ENCODE data around the gene FCRLB.

FCRLB gene

DNA sequence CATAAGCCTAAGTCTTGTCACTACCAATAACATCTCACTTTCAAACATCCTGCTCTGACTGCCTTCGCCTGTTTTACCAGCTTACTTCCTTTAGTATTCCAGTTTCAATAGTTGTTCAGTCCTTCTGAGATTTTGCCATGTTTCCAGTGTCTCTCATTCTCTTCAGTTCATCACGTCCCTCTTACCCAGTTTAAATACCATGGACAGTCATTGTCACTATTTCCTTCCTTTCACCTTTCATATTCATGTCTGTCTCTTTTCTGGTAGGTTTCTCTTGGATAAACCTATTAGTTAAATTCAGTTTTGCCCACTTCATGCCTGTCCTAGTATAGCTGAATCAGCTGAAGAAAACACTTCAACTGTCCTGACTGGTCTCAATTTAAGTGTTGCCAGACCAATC is 50.6 kb downstream of the FCRLB start:
- no peaks in the 10 kb centered on the region; the same call in 1 of the 2 replicates for H3K36me3 ChIP-seq (ENCODE audit: control insufficient read depth, insufficient read depth, low read length)
- TF ChIP-seq, protein P1, sequence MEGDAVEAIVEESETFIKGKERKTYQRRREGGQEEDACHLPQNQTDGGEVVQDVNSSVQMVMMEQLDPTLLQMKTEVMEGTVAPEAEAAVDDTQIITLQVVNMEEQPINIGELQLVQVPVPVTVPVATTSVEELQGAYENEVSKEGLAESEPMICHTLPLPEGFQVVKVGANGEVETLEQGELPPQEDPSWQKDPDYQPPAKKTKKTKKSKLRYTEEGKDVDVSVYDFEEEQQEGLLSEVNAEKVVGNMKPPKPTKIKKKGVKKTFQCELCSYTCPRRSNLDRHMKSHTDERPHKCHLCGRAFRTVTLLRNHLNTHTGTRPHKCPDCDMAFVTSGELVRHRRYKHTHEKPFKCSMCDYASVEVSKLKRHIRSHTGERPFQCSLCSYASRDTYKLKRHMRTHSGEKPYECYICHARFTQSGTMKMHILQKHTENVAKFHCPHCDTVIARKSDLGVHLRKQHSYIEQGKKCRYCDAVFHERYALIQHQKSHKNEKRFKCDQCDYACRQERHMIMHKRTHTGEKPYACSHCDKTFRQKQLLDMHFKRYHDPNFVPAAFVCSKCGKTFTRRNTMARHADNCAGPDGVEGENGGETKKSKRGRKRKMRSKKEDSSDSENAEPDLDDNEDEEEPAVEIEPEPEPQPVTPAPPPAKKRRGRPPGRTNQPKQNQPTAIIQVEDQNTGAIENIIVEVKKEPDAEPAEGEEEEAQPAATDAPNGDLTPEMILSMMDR (IDR thresholded peaks at IDR 0.05; ENCODE audit: insufficient read depth, low read length, poor library complexity, severe bottlenecking): no peak
- no peak overlapping the region for H3K4me3 ChIP-seq (replicated peaks; ENCODE audit: low read depth, low read length)
- no peak for DNase-seq (ENCODE audit: extremely low read depth, insufficient read length)
- H3K27me3 ChIP-seq (replicated peaks; ENCODE audit: control insufficient read depth, insufficient read depth, low read length): no peaks in the 10 kb centered on the region

DNA sequence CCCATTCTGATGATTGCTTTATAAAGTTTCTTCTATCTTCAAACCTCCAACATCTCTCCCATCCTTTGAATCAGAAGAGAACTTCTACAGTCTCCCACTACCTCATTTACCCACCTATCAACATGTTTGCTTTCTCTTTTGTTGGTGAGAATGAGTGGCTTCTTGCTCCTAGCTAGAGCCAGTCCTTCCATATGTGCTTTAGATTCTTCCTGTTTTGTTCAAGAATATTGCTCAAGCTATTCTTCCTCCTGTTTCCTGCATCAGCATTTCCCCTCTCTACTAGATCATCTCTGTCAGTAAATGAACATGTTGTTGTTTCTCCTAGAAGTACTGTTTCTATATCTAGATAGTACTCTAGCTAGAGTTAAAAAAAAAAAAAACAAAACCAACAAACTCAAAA is 51.1 kb downstream of the FCRLB start:
- H3K4me3 ChIP-seq (replicated peaks; ENCODE audit: low read depth, low read length): no peak overlapping the region
- H3K27me3 ChIP-seq (replicated peaks; ENCODE audit: control insufficient read depth, insufficient read depth, low read length): no peaks in the 10 kb centered on the region
- DNase-seq (ENCODE audit: extremely low read depth, insufficient read length): no peak
- no peaks in the 10 kb centered on the region; the same call in 1 of the 2 replicates for H3K36me3 ChIP-seq (ENCODE audit: control insufficient read depth, insufficient read depth, low read length)
- TF ChIP-seq, protein P1 (IDR thresholded peaks at IDR 0.05; ENCODE audit: insufficient read depth, low read length, poor library complexity, severe bottlenecking): no peak

DNA sequence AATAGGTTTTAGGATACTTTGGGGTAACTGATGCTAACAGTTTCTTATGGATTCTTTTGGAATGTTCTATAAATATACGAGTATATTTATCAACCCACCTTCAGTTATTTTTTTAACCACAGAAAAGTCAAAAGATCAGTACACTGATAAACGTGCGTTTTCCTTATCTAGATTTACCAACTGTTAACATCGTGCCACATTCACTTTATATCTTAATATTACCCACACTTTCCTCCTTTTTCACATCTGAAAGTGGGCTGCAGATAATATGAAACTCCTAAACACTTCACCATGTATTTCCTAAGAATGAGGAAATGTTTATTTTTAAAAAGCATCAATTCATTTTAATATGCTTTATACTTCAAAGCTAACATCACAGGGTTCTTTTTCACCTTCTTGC is 52.4 kb downstream of the FCRLB start:
- no peak overlapping the region for H3K4me3 ChIP-seq (replicated peaks; ENCODE audit: low read depth, low read length)

DNA sequence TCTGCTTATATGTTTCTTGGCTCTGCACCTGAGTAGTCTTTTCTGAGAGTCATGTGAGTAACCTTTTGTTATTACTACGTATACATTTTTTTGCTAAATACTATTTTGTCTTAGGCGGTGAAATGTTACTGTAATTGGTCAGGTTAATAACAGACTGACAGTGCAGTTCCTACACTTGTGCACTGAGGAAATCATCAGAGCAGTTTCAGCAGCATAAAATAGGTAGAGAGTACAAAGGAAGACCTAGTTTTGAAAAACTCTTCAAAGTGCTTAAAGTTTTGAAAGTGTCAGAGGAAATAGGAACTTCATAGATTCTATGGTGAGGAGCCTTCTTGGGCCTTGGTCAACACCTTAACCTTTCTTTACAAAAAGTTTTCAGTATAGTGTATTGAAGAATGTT is 55.9 kb downstream of the FCRLB start:
- DNase-seq (ENCODE audit: extremely low read depth, insufficient read length): no peak
- no peak overlapping the region for H3K4me3 ChIP-seq (replicated peaks; ENCODE audit: low read depth, low read length)

More for the DNA sequence above, 52.4 kb downstream of the FCRLB start:
- H3K36me3 ChIP-seq (ENCODE audit: control insufficient read depth, insufficient read depth, low read length): no peaks in the 10 kb centered on the region; the same call in 1 of the 2 replicates
- no peak for DNase-seq (ENCODE audit: extremely low read depth, insufficient read length)
- TF ChIP-seq, protein P1 (IDR thresholded peaks at IDR 0.05; ENCODE audit: insufficient read depth, low read length, poor library complexity, severe bottlenecking): no peak
- H3K27me3 ChIP-seq (replicated peaks; ENCODE audit: control insufficient read depth, insufficient read depth, low read length): no peaks in the 10 kb centered on the region

More for the DNA sequence above, 55.9 kb downstream of the FCRLB start:
- H3K27me3 ChIP-seq (replicated peaks; ENCODE audit: control insufficient read depth, insufficient read depth, low read length): no peaks in the 10 kb centered on the region
- TF ChIP-seq, protein P1 (IDR thresholded peaks at IDR 0.05; ENCODE audit: insufficient read depth, low read length, poor library complexity, severe bottlenecking): no peak
- H3K36me3 ChIP-seq (ENCODE audit: control insufficient read depth, insufficient read depth, low read length): no peaks in the 10 kb centered on the region; the same call in 1 of the 2 replicates

Measured in GM06990 (cell line).